G401.6 (cell line): ENCODE results near the gene PROM2.

Source experiments
- FAIRE-seq: peaks from 2 replicates; lab custom pipeline; 2012; peaks lifted over from hg19 to GRCh38; lab: Jason Lieb, UNC

PROM2 gene

GRCh38 chr2:95320986-95321767 is 46.9 kb downstream of the PROM2 start:
- no peak for FAIRE-seq

- FAIRE-seq: no peak
These were observed 49.3 kb downstream of the PROM2 start for GRCh38 chr2:95323347-95324155.

GRCh38 chr2:95325026-95325425 is 50.8 kb downstream of the PROM2 start:
- no peak for FAIRE-seq

GRCh38 chr2:95325590-95326432 is 51.6 kb downstream of the PROM2 start:
- no peak for FAIRE-seq

- FAIRE-seq: no peak
These were observed 52.3 kb downstream of the PROM2 start for GRCh38 chr2:95326433-95327140.

GRCh38 chr2:95327861-95328260 is 53.6 kb downstream of the PROM2 start:
- no peak for FAIRE-seq

- no peak for FAIRE-seq
These were observed 54.3 kb downstream of the PROM2 start for GRCh38 chr2:95328358-95329125.

GRCh38 chr2:95329401-95329800 is 55.2 kb downstream of the PROM2 start:
- no peak for FAIRE-seq

- FAIRE-seq: no peak
These were observed 55.9 kb downstream of the PROM2 start for GRCh38 chr2:95329891-95330793.

- FAIRE-seq: no peak
These were observed 56.6 kb downstream of the PROM2 start for GRCh38 chr2:95330794-95331338.

GRCh38 chr2:95331606-95332005 is 57.4 kb downstream of the PROM2 start:
- FAIRE-seq: no peak

- no peak for FAIRE-seq
These were observed 57.8 kb downstream of the PROM2 start for GRCh38 chr2:95332036-95332435.

- no peak for FAIRE-seq
These were observed 58.8 kb downstream of the PROM2 start for GRCh38 chr2:95333056-95333455.

GRCh38 chr2:95333888-95334338 is 59.7 kb downstream of the PROM2 start:
- no peak for FAIRE-seq

- FAIRE-seq: no peak
These were observed 60.8 kb downstream of the PROM2 start for GRCh38 chr2:95334916-95335641.

GRCh38 chr2:95336406-95336805 is 62.2 kb downstream of the PROM2 start:
- FAIRE-seq: no peak

- FAIRE-seq: no peak
These were observed 63.6 kb downstream of the PROM2 start for GRCh38 chr2:95337829-95338228.
